Type B pancreatic cell (in vitro differentiated cells): ENCODE results near the gene ACP6. TPM values are rescaled to one million over a fixed set of nuclear protein-coding genes. Genes with fewer than 3 reads are reported as not detected.

Experiments used
- DNase-seq: peaks from one replicate; pipeline ENCODE4 v3.0.0; 2021; ENCODE audit warnings: mixed read lengths; ENCODE audit not compliant: unreplicated experiment; ENCODE audit errors: extremely low spot score
- H3K27ac Mint-ChIP-seq: 2 replicates; pipeline ENCODE4 v1.8.0; 2021; ENCODE audit warnings: mild to moderate bottlenecking, mixed read lengths
- H3K27me3 Mint-ChIP-seq: 2 replicates; pipeline ENCODE4 v1.8.0; 2021; ENCODE audit warnings: mixed read lengths
- H3K36me3 Mint-ChIP-seq: 2 replicates; pipeline ENCODE4 v1.8.0; 2021; ENCODE audit warnings: mixed read lengths
- H3K4me1 Mint-ChIP-seq: one replicate; pipeline ENCODE4 v1.8.0; 2021; ENCODE audit warnings: mixed read lengths; ENCODE audit not compliant: unreplicated experiment
- H3K4me3 Mint-ChIP-seq: 2 replicates; pipeline ENCODE4 v1.8.0; 2021; ENCODE audit warnings: mild to moderate bottlenecking, mixed read lengths
- H3K9me3 Mint-ChIP-seq: 2 replicates; pipeline ENCODE4 v1.8.0; 2021; ENCODE audit warnings: mixed read lengths
- total RNA-seq: library from RNA; stranded (reverse); gene quantifications from 2 replicates; pipeline ENCODE4 v1.2.1, GENCODE V29; 2021; ENCODE audit warnings: low replicate concordance
- TF ChIP-seq, protein P1 (sequence below): fragments of 200-600 bp; sonication (generic); conservative IDR thresholded peaks from 2 replicates; pipeline ENCODE4 v1.5.0; 2021; ENCODE audit warnings: antibody characterized with exemption, mild to moderate bottlenecking

The ACP6 gene
- total RNA-seq, 1 donor from 2014 or later = 28.8 TPM

- H3K9me3 Mint-ChIP-seq = no peaks in the 10 kb centered on the region
- peaks cover under 1% of the 10 kb centered on the region for H3K4me1 Mint-ChIP-seq
- H3K27ac Mint-ChIP-seq = no peak overlapping the region
- H3K27me3 Mint-ChIP-seq = no peaks in the 10 kb centered on the region
- no peak overlapping the region for H3K4me3 Mint-ChIP-seq
- H3K36me3 Mint-ChIP-seq = peaks cover 13% of the 10 kb centered on the region
- TF ChIP-seq, protein P1, sequence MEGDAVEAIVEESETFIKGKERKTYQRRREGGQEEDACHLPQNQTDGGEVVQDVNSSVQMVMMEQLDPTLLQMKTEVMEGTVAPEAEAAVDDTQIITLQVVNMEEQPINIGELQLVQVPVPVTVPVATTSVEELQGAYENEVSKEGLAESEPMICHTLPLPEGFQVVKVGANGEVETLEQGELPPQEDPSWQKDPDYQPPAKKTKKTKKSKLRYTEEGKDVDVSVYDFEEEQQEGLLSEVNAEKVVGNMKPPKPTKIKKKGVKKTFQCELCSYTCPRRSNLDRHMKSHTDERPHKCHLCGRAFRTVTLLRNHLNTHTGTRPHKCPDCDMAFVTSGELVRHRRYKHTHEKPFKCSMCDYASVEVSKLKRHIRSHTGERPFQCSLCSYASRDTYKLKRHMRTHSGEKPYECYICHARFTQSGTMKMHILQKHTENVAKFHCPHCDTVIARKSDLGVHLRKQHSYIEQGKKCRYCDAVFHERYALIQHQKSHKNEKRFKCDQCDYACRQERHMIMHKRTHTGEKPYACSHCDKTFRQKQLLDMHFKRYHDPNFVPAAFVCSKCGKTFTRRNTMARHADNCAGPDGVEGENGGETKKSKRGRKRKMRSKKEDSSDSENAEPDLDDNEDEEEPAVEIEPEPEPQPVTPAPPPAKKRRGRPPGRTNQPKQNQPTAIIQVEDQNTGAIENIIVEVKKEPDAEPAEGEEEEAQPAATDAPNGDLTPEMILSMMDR = no peak
- DNase-seq = no peak
These were observed 34.0 kb downstream of the ACP6 start for GRCh38 chr1:147636314-147636713.

DNA sequence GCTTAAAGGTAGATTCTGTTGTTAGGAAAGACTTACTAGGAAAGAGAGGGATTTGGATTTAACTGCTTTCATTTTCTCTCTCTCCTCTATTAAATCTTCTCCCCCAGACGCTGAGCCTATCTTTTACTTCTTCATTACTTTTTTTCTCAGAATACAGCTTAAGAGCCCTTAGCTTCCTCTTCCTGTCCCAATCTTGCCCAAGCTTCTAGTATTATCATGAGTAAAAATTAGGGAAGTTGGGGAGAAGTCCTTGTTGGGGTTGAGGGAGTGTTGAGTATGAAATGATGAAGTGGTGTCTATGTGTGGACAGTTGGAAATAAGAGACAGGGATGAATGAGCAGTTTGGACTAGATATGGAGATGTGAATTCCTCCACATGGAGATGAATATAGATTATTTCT is 35.0 kb downstream of the ACP6 start:
- DNase-seq = no peak
- H3K36me3 Mint-ChIP-seq = peaks cover 13% of the 10 kb centered on the region
- no peak overlapping the region for H3K27ac Mint-ChIP-seq
- H3K27me3 Mint-ChIP-seq = no peaks in the 10 kb centered on the region
- H3K9me3 Mint-ChIP-seq = no peaks in the 10 kb centered on the region
- H3K4me1 Mint-ChIP-seq = peaks cover 4% of the 10 kb centered on the region
- TF ChIP-seq, protein P1 = no peak
- H3K4me3 Mint-ChIP-seq = no peak overlapping the region

- Mint-ChIP-seq H3K27ac (no peak overlapping the region), H3K4me1 (peaks cover 10% of the 10 kb centered on the region), H3K9me3 (no peaks in the 10 kb centered on the region), H3K4me3 (no peak overlapping the region), H3K36me3 (peaks cover 13% of the 10 kb centered on the region), H3K27me3 (no peaks in the 10 kb centered on the region)
- no peak for DNase-seq
- TF ChIP-seq, protein P1 = no peak
These were observed 35.7 kb downstream of the ACP6 start for GRCh38 chr1:147634645-147635044.

GRCh38 chr1:147633759-147634158 is 36.6 kb downstream of the ACP6 start:
- no peak for DNase-seq
- no peak overlapping the region for H3K4me3 Mint-ChIP-seq
- H3K4me1 Mint-ChIP-seq = peaks cover 14% of the 10 kb centered on the region
- no peaks in the 10 kb centered on the region for H3K27me3 Mint-ChIP-seq
- no peak overlapping the region for H3K27ac Mint-ChIP-seq
- TF ChIP-seq, protein P1 = no peak
- H3K36me3 Mint-ChIP-seq = peaks cover 9% of the 10 kb centered on the region
- H3K9me3 Mint-ChIP-seq = no peaks in the 10 kb centered on the region

- TF ChIP-seq, protein P1 = no peak
- Mint-ChIP-seq H3K36me3 (peaks cover 17% of the 10 kb centered on the region), H3K4me1 (peaks cover 18% of the 10 kb centered on the region), H3K27ac (no peak overlapping the region), H3K9me3 (no peaks in the 10 kb centered on the region), H3K4me3 (no peak overlapping the region), H3K27me3 (no peaks in the 10 kb centered on the region)
- DNase-seq = no peak
These were observed 38.5 kb downstream of the ACP6 start for GRCh38 chr1:147631839-147632238.

GRCh38 chr1:147630447-147630846 is 39.9 kb downstream of the ACP6 start:
- H3K4me1 Mint-ChIP-seq = peaks cover 29% of the 10 kb centered on the region
- no peak overlapping the region for H3K4me3 Mint-ChIP-seq
- no peaks in the 10 kb centered on the region for H3K9me3 Mint-ChIP-seq
- H3K27me3 Mint-ChIP-seq = no peaks in the 10 kb centered on the region
- TF ChIP-seq, protein P1 = no peak
- H3K36me3 Mint-ChIP-seq = peaks cover 18% of the 10 kb centered on the region
- no peak overlapping the region for H3K27ac Mint-ChIP-seq
- DNase-seq = no peak
